CD4-positive, alpha-beta T cell treated with Interleukin-1 beta for 1 hour (primary cell): ENCODE measurements around the gene QKI.
A peak's percentile ranks its signal among the peaks of the same experiment; 100 is the strongest.

ENCODE experiments used
- DNase-seq, 2 donors: peaks; one replicate each; pipeline ENCODE4 v3.0.0-alpha.2; 2020 to 2022

QKI gene

GRCh38 chr6:163392533-163392932 lies 22.0 kb upstream of the QKI start:
- no peak for DNase-seq

- DNase-seq: no peak
These were observed 20.6 kb upstream of the QKI start for GRCh38 chr6:163393923-163394322.

- no peak for DNase-seq
These were observed 19.9 kb upstream of the QKI start for GRCh38 chr6:163394659-163395058.

GRCh38 chr6:163395122-163395830 lies 19.2 kb upstream of the QKI start:
- DNase-seq: no peak

- no peak for DNase-seq
These were observed 18.7 kb upstream of the QKI start for GRCh38 chr6:163395831-163396185.

- no peak for DNase-seq
These were observed 17.2 kb upstream of the QKI start for GRCh38 chr6:163397326-163397725.

- DNase-seq: no peak
These were observed 16.4 kb upstream of the QKI start for GRCh38 chr6:163398115-163398514.

- peak in 1 of 2 donors; percentile 35 for DNase-seq
These were observed 15.7 kb upstream of the QKI start for GRCh38 chr6:163398815-163399214.

- no peak for DNase-seq
These were observed 14.0 kb upstream of the QKI start for GRCh38 chr6:163400509-163400908.

GRCh38 chr6:163401039-163401885 lies 13.3 kb upstream of the QKI start:
- no peak for DNase-seq

GRCh38 chr6:163402616-163403015 lies 11.9 kb upstream of the QKI start:
- no peak for DNase-seq

- DNase-seq: peak in 1 of 2 donors; percentile 40
These were observed 9.7 kb upstream of the QKI start for GRCh38 chr6:163404825-163405265.

GRCh38 chr6:163405412-163406309 lies 8.9 kb upstream of the QKI start:
- DNase-seq: peak; percentile 14 to 55

- no peak for DNase-seq
These were observed 8.2 kb upstream of the QKI start for GRCh38 chr6:163406366-163406765.

- DNase-seq: no peak
These were observed 7.7 kb upstream of the QKI start for GRCh38 chr6:163406830-163407229.

GRCh38 chr6:163408352-163408991 lies 6.0 kb upstream of the QKI start:
- DNase-seq: no peak

GRCh38 chr6:163409712-163410111 lies 4.8 kb upstream of the QKI start:
- no peak for DNase-seq

GRCh38 chr6:163412341-163412740 lies 2.2 kb upstream of the QKI start:
- no peak for DNase-seq

- DNase-seq: no peak
These were observed 1.6 kb upstream of the QKI start for GRCh38 chr6:163412801-163413344.

- peak; percentile 92 to 93 for DNase-seq
These were observed 987 bp upstream of the QKI start for GRCh38 chr6:163413345-163414116.

GRCh38 chr6:163414946-163415619 lies 565 bp downstream of the QKI start:
- DNase-seq: peak in 1 of 2 donors; percentile 33
